Globus pallidus (tissue), 1 donor: ENCODE measurements around the gene ARID2.

Source experiments
- DNase-seq: peaks from one replicate; pipeline ENCODE4 v3.0.0-alpha.2; 2015; ENCODE audit warnings: low spot score

Gene ARID2

DNA sequence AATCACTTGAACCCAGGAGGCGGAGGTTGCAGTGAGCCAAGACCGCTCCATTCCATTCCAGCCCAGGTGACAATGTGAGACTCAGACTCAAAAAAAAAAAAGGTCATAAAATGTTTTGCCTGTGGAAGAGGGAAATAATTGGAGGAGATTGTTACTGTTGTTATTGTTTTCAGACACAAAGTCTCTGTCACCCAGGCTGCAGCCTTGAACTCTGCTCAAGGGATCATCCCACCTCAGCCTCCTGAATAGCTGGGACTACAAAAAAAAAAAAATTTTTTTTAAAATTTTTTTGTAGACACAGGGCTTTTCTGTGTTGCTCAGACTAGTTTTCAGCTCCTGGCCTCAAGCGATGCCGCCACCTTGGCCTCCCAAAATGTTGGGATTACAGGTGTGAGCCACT, 33.9 kb downstream of the ARID2 start:
- no peak for DNase-seq

DNA sequence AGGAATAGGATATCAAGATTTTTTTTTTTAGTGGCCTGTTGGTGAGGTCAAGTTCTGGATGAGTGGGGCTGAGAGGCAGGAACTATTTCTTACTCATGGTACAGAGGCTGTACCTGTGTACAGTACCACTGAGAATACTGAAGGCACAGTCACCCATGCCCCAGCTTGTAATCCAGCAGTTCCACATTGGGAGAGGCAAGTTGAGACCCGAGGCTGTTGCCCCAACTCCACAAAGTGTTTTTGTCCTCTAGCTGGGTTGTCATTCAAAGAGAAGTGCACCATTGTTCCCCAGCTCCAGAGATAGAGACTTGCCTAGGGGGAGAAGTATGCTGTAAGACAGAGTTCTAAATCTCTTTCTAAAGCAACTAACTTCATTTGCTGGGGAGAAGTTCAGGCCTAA, 38.7 kb downstream of the ARID2 start:
- DNase-seq: peak; percentile 41

DNA sequence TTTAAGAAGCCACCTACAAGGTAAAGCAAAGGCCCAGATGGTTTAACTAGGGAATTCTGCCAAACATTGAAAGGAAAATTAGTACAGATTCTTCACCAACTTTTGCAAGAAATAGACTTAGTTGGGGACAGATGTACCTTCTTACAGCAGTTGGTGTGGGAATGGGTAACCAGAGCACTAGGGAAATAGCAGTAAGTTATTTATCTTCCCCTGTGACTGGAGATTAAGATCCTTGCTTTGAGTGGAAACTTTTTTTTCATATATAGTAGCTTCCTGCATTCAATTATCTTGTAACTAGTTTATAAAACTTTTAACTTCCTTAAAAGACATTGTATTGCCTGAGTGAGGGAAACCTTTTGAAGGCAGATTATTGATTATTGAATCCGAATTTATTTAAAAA, 44.2 kb downstream of the ARID2 start:
- DNase-seq: no peak

DNA sequence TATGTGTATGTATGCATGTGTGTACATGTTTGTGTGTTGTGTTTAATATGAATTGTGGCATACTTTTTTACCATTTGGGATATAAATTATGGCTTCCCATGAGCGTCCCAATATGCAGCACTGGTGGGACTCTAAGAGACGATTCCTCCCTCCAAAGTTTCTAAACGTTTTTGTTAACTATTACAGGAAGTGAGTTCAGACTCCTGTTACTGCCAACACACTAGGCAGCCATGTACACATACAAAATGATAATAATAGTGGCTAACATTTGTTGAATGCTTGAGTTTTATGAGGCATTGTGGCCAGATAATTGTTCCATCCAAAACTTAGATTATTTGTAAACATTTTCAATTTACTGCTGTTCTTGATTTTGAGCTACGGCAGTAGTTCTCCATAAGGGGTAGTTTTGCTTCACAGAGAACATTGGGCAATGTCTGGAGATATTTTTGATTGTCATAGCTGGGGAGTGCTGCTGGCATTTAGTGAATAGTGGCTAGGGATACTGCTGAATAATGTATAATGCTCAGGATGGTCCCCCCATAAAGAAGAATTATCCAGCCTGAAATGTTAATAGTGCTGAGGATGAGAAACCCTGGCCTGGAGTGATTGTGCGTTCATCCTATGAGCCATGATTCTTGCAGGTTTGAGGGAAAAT, 45.1 kb downstream of the ARID2 start:
- no peak for DNase-seq

DNA sequence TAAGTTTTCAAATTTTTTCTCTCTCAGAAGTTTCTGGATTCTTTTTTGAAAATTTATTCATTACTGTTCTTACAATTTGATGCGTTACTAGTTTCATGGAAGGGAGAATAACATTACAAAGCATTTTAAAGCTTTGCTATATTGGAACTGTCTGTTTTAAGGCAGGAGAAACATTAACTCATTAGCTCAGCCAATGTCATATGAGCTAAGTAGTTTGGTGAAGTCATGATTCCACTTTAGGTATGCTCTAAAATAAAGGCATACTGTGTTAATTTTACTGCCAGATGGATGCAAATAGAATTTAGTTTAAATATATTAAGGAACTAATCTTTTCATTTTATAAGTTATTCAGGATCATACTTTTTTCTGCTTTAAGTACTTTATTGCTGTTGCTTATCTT, 46.0 kb downstream of the ARID2 start:
- no peak for DNase-seq

DNA sequence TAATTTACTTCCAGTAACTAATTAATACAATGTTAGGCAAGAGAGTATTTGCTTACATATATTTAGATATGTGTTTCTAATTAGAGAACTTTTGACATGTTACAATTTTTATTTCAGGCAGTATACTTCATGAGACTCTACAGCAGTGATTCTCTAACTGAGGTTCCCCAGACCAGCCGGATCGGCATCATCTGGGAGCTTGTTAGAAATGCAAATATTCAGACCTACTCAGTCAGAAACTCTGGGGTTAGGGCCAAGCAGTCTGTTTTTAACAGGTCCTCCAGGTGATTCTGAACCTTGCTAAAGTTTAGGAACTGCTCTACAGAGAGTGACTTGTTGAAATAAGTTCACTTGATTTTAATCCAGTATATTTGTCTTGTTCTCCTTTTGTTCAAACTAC, 46.5 kb downstream of the ARID2 start:
- DNase-seq: no peak

DNA sequence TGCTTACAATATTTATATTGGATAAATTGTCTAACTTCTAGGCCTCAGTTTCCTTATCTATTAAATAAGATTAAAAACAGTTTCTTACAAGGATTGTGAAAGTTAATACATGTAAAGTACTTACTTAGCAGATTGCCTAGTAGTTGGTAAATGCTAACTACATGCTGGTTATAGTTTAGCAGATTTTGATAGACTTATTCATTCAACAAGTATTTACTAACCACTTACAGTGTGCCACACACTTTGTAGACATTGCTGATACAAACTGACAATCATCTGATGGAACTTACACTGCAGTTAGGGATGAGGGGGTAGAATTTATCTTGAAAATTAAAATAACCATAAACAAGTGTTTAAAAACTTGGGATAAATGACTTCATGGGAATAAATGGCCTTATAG, 50.4 kb downstream of the ARID2 start:
- DNase-seq: no peak

DNA sequence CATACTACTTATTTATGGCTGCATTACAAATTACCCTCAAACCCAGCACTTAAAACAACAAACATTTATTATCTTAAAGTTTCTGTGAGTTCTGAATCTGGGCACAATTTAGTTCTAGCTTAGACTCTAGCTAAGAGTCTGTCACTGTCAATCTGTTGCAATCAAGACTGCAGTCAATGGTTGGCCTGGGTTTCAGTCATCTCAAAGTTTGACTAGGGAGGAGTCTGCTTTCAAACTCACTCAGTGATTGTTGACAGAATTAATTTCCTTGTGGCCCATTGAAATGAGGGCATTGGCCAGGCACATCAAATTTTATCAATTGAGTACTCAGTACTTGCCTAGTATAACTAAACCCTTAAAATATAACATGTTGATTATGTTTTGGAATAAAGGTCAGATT, 51.6 kb downstream of the ARID2 start:
- no peak for DNase-seq

DNA sequence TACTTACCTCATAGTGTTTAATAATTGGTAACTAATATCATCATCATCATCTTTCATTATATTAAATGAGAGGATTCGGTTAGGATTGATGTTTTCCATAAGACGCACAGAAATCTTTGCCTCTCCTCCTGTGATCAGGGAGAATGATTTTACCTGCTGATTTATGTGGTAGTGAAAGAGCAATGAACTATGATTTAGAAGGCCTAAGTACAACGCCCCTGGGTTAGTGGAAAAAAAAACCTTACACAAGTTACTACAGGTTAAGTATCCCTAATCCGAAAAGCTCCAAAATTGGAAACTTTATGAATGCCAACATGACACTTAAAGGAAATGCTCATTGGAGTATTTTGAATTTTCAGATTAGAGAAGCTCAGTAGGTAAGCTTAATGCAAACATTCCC, 55.8 kb downstream of the ARID2 start:
- no peak for DNase-seq

DNA sequence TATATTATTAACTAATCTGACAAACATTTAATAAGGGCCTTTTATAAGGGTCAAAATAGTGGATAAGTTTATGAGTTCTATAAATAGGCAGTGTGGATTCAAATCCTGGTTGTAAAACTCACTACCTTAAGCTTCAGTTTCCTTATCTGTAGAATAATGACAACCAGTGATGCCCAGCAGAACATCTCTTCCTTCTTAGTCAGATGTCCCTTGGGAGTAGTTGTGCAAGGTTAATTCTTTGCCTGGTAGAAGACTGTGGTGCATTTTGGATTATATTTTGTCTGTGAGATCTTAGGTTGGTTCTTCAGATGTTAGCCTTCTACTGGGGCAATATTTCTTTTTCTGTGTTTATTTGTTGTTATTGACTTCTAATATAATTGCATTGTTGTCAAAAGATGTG, 59.5 kb downstream of the ARID2 start:
- no peak for DNase-seq

DNA sequence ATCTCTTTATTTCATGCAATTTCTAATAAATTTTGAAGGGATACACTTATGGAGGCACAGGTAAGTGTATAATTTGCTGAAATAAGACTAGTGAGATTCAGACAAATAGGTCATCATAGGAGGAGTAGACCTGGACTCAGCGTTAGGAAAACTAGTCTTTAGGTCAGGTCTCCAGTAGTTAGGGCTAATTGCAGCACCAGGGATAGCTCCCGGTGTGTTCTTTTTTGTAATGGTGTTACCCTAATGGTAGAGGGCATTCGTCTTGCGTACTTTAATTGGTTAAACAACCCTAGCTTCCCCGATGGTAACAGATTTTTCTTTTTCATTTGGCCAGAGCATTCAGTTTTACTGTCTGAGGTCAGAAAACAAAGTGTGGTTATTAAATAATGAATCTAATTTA, 64.9 kb downstream of the ARID2 start:
- DNase-seq: no peak

DNA sequence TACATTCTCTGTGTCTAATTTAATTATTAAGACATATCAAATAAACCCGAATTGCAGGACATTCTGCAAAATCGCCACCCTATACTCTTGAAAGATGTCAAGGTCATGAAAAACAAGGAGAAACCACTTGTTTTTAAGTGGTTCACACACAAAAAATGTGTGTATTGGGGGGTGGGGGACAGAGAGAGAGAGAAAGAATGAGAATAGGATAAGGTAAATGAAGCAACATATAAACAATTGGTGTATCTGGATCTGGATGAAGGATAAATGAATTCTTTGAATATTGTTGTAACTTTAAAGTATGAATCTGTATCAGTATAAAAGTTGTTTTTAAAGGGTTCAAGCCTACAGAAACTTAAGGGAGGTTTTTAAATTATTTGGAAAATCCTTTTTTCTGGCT, 72.1 kb downstream of the ARID2 start:
- DNase-seq: no peak

DNA sequence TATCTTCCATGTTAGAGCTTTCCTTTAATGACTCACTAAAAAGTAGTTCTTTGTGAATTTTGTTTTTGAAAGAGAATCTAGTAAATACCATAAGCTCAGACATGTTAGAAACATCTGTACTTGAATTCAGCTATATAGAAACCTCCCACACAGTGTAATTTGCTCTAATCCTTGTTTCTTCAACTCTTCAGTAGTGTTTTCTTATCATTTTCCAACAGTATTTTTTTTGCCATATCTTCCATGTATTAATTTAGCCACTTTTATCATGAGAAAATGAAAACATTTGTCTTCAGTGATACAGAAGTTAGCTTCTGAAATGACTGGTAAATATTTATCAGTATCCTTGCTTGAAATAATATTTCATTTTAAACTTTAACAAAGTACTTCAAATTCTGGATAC, 73.6 kb downstream of the ARID2 start:
- no peak for DNase-seq

DNA sequence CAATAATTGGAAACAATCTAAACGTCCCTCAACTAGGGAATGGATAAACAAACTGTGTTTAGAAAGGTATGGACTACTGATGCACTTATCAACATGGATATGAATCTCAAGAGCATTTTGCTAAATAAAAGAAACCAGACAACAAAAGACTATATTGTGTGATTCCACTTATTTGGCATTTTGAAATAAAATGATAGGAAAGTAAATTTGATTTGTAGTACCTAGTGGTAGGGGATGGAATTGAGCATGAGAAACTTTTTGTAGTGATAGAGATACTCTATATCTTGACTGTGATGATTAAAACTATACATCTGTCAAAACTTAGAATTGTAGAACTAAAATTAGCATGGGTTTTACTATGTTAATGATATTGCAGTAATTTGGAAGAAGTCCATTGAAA, 87.1 kb downstream of the ARID2 start:
- no peak for DNase-seq

DNA sequence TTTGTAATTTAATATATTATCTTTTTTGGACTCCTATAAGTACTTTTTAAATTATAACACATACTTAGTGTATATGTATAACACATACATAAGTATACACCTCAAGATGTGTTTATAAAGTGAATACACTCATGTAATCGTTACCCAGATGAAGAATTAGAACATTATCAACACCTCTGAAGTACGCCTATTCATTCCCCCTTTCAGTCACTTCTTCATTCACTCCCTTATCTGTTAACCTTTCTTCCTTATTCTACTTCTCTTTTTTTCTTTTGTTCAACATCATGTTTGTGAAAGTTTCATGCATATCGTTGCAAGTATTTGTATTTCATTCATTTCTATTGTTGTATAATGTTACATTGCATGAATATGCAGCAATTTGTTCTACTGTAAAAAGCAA, 98.5 kb downstream of the ARID2 start:
- DNase-seq: no peak

DNA sequence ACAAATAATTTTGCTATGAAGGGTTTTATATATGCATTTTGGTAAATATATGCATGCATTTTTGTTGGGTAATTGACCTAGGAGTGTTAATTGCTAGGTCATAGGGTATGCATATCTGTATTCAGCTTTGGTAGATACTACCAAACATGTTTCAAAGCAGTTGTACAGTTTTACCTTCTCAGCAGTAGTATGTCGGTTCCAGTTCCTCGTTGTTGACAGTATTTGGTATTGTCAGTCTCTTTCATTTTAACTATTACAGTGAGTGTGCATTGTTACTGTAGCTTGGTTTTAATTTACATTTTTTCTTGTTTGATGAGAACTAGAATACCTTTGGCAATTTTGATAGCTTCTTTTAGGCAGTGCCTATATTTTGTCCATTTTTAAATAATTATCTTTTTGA, 98.9 kb downstream of the ARID2 start:
- no peak for DNase-seq

DNA sequence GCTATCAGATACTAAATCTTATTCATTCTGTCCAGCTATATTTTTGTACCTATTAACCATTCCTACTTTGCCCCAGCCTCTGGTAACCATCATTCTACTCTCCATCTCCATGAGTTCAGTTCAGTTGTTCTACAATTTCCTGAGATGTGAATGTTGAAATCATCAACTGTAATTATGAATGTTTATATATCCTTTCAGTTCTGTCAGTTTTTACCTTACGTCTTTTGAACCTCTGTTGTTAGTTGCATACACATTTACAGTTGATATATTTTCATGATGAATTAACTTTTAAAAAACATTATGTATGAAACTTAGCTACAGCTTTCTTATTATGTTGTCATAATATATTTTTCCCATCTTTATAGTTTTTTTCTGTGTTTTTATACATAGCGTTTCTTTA, 102.1 kb downstream of the ARID2 start:
- no peak for DNase-seq

DNA sequence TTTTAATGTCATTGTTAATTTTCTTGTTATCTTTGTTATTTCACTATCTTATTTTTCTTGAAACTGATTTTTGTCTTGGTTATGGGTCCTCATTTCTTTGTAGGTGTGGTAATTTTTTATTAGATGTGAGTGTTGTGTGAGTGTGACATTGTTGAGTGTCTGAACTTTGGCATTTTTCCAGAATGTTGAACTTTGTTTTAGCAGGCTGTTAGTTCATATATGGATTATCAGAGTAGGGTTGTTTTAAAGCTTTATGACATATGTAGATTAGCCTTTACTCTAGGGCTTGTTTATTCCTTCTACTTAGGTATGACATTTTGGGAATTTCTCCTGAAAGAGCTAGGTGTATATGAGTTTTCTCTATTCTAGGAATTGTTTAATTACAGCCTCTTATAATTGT, 103.9 kb downstream of the ARID2 start:
- no peak for DNase-seq

DNA sequence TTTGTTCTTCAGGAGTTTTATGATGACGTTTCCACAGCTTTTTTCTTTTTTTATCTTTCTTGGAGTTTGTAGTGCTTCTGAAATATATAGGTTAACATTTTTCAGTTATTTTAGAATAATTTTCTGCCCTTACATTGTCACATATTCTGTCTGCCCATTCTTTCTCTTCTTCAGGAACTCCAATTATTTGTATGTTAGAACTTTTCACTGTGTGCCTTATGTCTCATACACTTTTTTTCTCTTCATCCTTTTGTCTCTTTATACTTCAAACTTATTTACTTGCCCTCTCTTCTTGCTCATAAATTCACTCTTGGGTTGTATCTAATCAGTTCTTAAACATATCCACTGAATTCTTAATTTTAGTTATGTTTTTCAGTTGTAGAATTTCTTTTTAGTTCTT, 105.3 kb downstream of the ARID2 start:
- DNase-seq: no peak

DNA sequence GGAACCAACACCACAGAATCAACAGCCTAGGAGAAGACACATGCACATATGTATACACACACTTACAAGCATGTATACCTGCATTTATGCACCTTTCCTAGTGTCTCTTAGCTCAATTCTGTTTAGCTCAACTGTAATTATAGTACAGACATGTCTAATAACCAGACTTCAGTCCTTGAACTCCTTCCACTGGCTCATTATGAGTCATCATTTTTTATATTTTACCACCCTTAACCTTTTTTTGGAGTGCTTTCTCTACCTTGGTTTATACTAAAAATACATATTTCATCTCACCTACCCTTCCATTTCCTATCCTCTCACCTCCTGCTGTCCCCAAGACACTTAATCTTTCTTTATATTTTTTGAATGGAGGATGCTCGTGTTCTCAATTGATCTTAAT, 110.4 kb downstream of the ARID2 start:
- DNase-seq: no peak

DNA sequence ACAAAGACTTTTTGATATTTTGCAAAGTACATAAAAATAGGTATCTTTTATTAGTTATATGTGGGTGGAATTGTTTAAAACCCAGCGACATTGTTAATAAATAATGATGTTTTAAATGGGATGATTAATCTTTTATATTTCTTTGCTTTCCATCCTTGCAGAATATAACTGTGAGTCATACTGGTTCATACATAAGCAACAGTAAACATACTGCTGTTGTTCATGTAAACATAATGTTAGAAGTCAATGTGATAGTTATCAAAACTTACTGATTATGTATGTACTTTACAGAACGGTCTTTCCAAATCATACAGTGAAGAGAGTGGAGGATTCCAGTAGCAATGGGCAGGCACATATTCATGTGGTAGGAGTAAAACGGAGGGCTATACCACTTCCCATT, 119.8 kb downstream of the ARID2 start:
- no peak for DNase-seq

DNA sequence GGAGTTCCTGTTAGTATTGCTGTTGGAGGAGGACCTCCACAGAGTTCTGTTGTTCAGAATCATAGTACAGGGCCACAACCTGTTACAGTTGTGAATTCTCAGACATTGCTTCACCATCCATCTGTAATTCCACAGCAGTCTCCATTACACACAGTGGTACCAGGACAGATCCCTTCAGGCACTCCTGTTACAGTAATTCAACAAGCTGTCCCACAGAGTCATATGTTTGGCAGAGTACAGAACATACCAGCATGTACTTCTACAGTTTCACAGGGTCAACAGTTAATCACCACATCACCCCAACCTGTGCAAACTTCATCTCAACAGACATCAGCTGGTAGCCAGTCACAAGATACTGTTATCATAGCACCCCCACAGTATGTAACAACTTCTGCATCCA, 120.8 kb downstream of the ARID2 start:
- no peak for DNase-seq

DNA sequence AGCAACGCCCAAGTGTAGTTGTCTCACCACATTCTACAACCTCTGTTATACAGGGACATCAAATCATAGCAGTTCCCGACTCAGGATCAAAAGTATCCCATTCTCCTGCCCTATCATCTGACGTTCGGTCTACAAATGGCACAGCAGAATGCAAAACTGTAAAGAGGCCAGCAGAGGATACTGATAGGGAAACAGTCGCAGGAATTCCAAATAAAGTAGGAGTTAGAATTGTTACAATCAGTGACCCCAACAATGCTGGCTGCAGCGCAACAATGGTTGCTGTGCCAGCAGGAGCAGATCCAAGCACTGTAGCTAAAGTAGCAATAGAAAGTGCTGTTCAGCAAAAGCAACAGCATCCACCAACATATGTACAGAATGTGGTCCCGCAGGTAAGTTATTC, 123.0 kb downstream of the ARID2 start:
- DNase-seq: peak; percentile 23

DNA sequence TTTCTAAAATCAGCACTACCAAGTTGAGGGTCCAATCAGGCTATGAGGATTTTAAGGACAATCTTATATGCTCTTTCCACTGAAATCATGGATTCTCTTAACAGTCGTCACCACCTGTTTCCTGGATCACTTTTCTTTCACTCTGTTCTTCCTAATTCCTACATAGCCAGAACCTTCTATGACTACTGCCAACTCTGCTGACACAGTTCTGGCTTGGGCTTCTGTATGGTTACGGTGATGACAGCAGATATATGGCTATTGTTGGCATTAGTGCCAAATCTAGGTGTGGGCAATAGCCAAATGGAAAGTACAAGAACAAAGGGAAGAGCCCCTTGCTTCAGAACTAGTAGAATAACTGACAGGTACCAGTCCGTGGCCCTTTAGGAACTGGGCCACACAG, 124.0 kb downstream of the ARID2 start:
- DNase-seq: no peak

DNA sequence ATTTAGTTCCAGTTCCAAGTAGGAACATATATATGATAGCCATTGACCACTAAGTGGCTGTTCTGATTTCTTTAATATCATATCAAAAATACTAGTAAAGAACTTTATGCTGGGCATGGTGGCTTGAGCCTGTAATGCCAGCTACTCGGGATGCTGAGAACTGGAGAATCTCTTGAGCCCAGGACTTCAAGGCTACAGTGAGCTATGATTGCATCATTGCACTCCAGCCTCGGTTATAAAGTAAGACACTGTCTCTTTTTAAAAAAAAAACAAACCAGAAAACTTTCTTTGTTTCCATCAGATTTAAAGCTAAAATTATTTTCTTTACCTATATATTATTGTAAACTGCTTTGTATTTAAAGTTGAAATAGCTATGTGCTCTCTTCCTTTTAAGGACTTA, 133.8 kb downstream of the ARID2 start:
- no peak for DNase-seq
